HepG2 (cell line): Measurements from ENCODE around the gene MT1A. TPM values are rescaled to one million over a fixed set of nuclear protein-coding genes. Genes with fewer than 3 reads are reported as not detected.

ENCODE experiments used
- FOSL2 ChIP-seq: sonication (generic); formaldehyde crosslinking; IDR thresholded peaks from 2 replicates; pipeline ENCODE4 v1.4.0; 2020; ENCODE audit warnings: missing genetic modification reagents
- HMG20B ChIP-seq: conservative IDR thresholded peaks from 2 replicates; pipeline ENCODE4 v1.6.1; 2016; ENCODE audit warnings: missing genetic modification reagents, missing compliant biosample characterization
- IRX3 ChIP-seq: sonication (generic); formaldehyde crosslinking; IDR thresholded peaks from 2 replicates; pipeline ENCODE4 v1.8.1; 2023; ENCODE audit warnings: mild to moderate bottlenecking, low read depth, missing genetic modification reagents, borderline replicate concordance
- KDM4B ChIP-seq: sonication (generic); formaldehyde crosslinking; IDR thresholded peaks from 2 replicates; pipeline ENCODE4 v1.4.0; 2020; ENCODE audit warnings: missing genetic modification reagents
- NFIC ChIP-seq: IDR thresholded peaks from 2 replicates; pipeline ENCODE4 v1.6.1; 2012; ENCODE audit warnings: mild to moderate bottlenecking, low read length, inconsistent platforms
- PBX3 ChIP-seq: sonication (generic); formaldehyde crosslinking; IDR thresholded peaks from 2 replicates; pipeline ENCODE4 v1.8.1; 2023; ENCODE audit warnings: missing genetic modification reagents, inconsistent platforms, borderline replicate concordance
- TBX3 ChIP-seq: fragments of 450-650 bp; IDR thresholded peaks from 2 replicates; pipeline ENCODE4 v1.6.1; 2017; ENCODE audit warnings: antibody characterized with exemption, mild to moderate bottlenecking, inconsistent platforms, borderline replicate concordance
- ZNF121 ChIP-seq: sonication (generic); formaldehyde crosslinking; IDR thresholded peaks from 2 replicates; pipeline ENCODE4 v1.5.0; 2020; ENCODE audit warnings: mild to moderate bottlenecking, missing genetic modification reagents
- ZNF280D ChIP-seq: sonication (generic); formaldehyde crosslinking; IDR thresholded peaks from 2 replicates; pipeline ENCODE4 v1.5.1; 2020; ENCODE audit warnings: mild to moderate bottlenecking, missing genetic modification reagents
- ZNF430 ChIP-seq: sonication (generic); formaldehyde crosslinking; IDR thresholded peaks from 2 replicates; pipeline ENCODE4 v1.9.0; 2021; ENCODE audit warnings: mild to moderate bottlenecking, missing genetic modification reagents
- ZNF547 ChIP-seq: sonication (generic); formaldehyde crosslinking; IDR thresholded peaks from 2 replicates; pipeline ENCODE4 v1.5.1; 2020; ENCODE audit warnings: mild to moderate bottlenecking, missing genetic modification reagents
- ZNF572 ChIP-seq: sonication (generic); formaldehyde crosslinking; IDR thresholded peaks from 2 replicates; pipeline ENCODE4 v1.5.1; 2020; ENCODE audit warnings: mild to moderate bottlenecking, missing genetic modification reagents
- ZNF609 ChIP-seq: sonication (generic); formaldehyde crosslinking; IDR thresholded peaks from 2 replicates; pipeline ENCODE4 v1.4.0; 2020; ENCODE audit warnings: mild to moderate bottlenecking, missing genetic modification reagents, borderline replicate concordance
- ZNF768 ChIP-seq: sonication (generic); formaldehyde crosslinking; IDR thresholded peaks from 2 replicates; pipeline ENCODE4 v1.4.0; 2020; ENCODE audit warnings: missing genetic modification reagents
- polyA plus RNA-seq, 8 experiments: library from polyadenylated mRNA; depleted of rRNA in 3 of 8; stranded (reverse) in 7 of 8; unstranded in 1 of 8; fragments of >200 nt; fragmentation: Illumina TruSeq in 4 of 8; extraction: Trizol in 4 of 8; gene quantifications; 2 replicates each; pipeline versions ENCODE4 v1.2.1 to v1.2.3, GENCODE V29; 2011 to 2016; ENCODE audit warnings: low read depth in 4 of 8, missing spikeins in 1 of 8, mixed read lengths in 1 of 8; ENCODE audit not compliant: insufficient read depth in 1 of 8
- total RNA-seq, 5 experiments: library from RNA; depleted of rRNA; stranded (reverse); fragments of >200 nt; fragmentation: Illumina TruSeq; extraction: Trizol; gene quantifications; 2 replicates each; pipeline ENCODE4 v1.2.3, GENCODE V29; 2016; ENCODE audit warnings: low read depth in 1 of 5
- TF ChIP-seq, protein P1 (sequence below): sonication (generic); formaldehyde crosslinking; IDR thresholded peaks from 2 replicates; pipeline ENCODE4 v1.5.0; 2020; ENCODE audit warnings: missing genetic modification reagents, mild to moderate bottlenecking, borderline replicate concordance
- TF ChIP-seq, protein P2 (sequence below): sonication (generic); formaldehyde crosslinking; IDR thresholded peaks from 2 replicates; pipeline ENCODE4 v1.4.0; 2020; ENCODE audit warnings: missing genetic modification reagents
- TF ChIP-seq, protein P3 (sequence below): sonication (generic); formaldehyde crosslinking; IDR thresholded peaks from 2 replicates; pipeline ENCODE4 v1.4.0; 2020; ENCODE audit warnings: missing genetic modification reagents, borderline replicate concordance

The MT1A gene
- total and polyA plus RNA-seq, 2 of the 13 experiments (the other 11 are each of a cell fraction or from before 2014, with no cell fraction given), result 8.3 to 10.4 TPM

DNA sequence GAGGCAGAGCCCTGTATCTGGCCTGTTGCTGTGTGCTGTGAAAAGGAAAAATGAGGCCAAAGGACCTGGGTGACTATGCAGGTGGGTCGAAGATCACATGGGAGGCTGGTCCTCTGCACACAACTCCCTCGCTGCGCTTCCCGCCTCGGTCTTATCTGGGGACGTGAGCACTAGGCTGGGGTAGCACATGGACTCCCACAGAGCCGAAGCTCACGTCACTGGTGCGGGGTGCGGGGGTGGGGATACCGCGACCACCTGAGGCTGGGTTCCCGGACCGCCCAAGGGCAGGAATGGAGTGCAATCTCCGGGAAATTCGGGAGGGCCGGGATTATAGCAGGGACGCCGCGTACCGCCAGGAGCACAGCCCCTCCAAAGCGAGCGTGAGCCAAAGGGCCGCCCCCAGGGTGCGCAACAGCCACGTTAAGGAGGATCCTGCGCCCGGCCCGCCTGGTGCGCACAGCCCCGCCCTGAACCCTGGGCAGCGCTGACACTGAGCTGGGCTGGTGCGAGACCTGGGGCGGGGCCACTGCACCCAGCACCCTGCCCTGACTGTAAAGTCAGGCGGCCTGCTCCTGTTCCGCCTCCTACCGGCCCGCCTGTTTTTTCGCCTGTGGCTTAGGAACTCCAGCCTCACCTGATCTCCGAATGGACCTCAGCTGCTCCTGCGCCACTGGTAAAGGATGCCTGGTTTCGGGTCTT lies 4.8 kb downstream of the MT1A start (continued):
- TF ChIP-seq KDM4B (CRISPR knock-in tag) (no peak), ZNF280D (no peak), HMG20B (no peak; the same call in 1 of the 2 replicates), FOSL2 (CRISPR knock-in tag) (no peak), ZNF609 (CRISPR knock-in tag) (0 out of 2 replicates have a peak, but pooled peaks have one; percentile 18), ZNF768 (peak; percentile 67; the same call in 1 of the 2 replicates), ZNF430 (CRISPR knock-in tag) (peak; percentile 54; the same call in 1 of the 2 replicates), ZNF121 (CRISPR knock-in tag) (no peak), ZNF572 (peak; percentile 83; the same call in 1 of the 2 replicates), IRX3 (CRISPR knock-in tag) (no peak), TBX3 (no peak), NFIC (no peak), ZNF547 (CRISPR knock-in tag) (0 out of 2 replicates have a peak, but pooled peaks have one; percentile 44), PBX3 (CRISPR knock-in tag) (no peak)
- TF ChIP-seq, protein P1, sequence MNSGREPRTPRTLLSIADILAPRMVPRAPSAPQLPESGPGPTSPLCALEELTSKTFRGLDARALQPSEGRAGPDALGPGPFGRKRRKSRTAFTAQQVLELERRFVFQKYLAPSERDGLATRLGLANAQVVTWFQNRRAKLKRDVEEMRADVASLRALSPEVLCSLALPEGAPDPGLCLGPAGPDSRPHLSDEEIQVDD (CRISPR knock-in tag), result no peak
- TF ChIP-seq, protein P2, sequence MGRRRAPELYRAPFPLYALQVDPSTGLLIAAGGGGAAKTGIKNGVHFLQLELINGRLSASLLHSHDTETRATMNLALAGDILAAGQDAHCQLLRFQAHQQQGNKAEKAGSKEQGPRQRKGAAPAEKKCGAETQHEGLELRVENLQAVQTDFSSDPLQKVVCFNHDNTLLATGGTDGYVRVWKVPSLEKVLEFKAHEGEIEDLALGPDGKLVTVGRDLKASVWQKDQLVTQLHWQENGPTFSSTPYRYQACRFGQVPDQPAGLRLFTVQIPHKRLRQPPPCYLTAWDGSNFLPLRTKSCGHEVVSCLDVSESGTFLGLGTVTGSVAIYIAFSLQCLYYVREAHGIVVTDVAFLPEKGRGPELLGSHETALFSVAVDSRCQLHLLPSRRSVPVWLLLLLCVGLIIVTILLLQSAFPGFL (CRISPR knock-in tag), result no peak
- TF ChIP-seq, protein P3, sequence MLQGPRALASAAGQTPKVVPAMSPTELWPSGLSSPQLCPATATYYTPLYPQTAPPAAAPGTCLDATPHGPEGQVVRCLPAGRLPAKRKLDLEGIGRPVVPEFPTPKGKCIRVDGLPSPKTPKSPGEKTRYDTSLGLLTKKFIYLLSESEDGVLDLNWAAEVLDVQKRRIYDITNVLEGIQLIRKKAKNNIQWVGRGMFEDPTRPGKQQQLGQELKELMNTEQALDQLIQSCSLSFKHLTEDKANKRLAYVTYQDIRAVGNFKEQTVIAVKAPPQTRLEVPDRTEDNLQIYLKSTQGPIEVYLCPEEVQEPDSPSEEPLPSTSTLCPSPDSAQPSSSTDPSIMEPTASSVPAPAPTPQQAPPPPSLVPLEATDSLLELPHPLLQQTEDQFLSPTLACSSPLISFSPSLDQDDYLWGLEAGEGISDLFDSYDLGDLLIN (CRISPR knock-in tag), result no peak; the same call in 1 of the 2 replicates
